ENCODE measurements around the gene SRPK2. TPM values are rescaled to one million over a fixed set of nuclear protein-coding genes. Genes with fewer than 3 reads are reported as not detected.

SRPK2 gene
- total and polyA plus RNA-seq, 4 donors = 7.8 to 19.7 (median 16.7) TPM

- H3K27ac ChIP-seq (ENCODE audit: low read depth in 1 of 2, low read length in 2 of 2) = no peak overlapping the region
- peaks cover 0 to 3% (median under 1%) of the 10 kb centered on the region in 4 donors for H3K4me1 ChIP-seq (ENCODE audit: control insufficient read depth in 4 of 4, insufficient read depth in 4 of 4, low read length in 3 of 4)
- H3K9ac ChIP-seq (ENCODE audit: low read depth in 1 of 2, low read length in 2 of 2) = no peak overlapping the region
- no peaks in the 10 kb centered on the region for H3K9me3 ChIP-seq (ENCODE audit: control insufficient read depth in 4 of 4, low read length in 3 of 4)
- no peak overlapping the region for H3K4me3 ChIP-seq (ENCODE audit: low read depth in 1 of 3, low read length in 3 of 3)
- TF ChIP-seq HNF4A (conservative IDR thresholded peaks at IDR 0.05) (no peak), SP1 (IDR thresholded peaks at IDR 0.05) (no peak), CTCF (IDR thresholded peaks at IDR 0.05; ENCODE audit: low read depth, low read length, missing input control) (no peak), EGR1 (IDR thresholded peaks at IDR 0.05; ENCODE audit: low read depth in 2 of 2) (no peak), ZBTB33 (IDR thresholded peaks at IDR 0.05) (no peak), FOXA1 (IDR thresholded peaks at IDR 0.05) (no peak), REST (IDR thresholded peaks at IDR 0.05) (no peak), RAD21 (IDR thresholded peaks at IDR 0.05) (no peak)
- H3K27me3 ChIP-seq (ENCODE audit: control insufficient read depth in 4 of 4, insufficient read depth in 4 of 4, low read length in 3 of 4) = no peaks in the 10 kb centered on the region
- no peaks in the 10 kb centered on the region for H3K36me3 ChIP-seq (ENCODE audit: control insufficient read depth in 4 of 4, insufficient read depth in 3 of 4, low read depth in 1 of 4, low read length in 3 of 4)
- DNase-seq (ENCODE audit: low spot score) = no peak
These were observed 200.5 kb downstream of the SRPK2 start for GRCh38 chr7:105188201-105188600.

- H3K4me1 ChIP-seq (ENCODE audit: control insufficient read depth in 4 of 4, insufficient read depth in 4 of 4, low read length in 3 of 4) = peaks cover 0 to 3% (median 0%) of the 10 kb centered on the region in 4 donors
- no peak overlapping the region for H3K4me3 ChIP-seq (ENCODE audit: low read depth in 1 of 3, low read length in 3 of 3)
- TF ChIP-seq TAF1 (conservative IDR thresholded peaks at IDR 0.05) (no peak), HNF4G (IDR thresholded peaks at IDR 0.05) (no peak), YY1 (IDR thresholded peaks at IDR 0.05) (no peak), MAX (IDR thresholded peaks at IDR 0.05) (no peak), NR2F2 (IDR thresholded peaks at IDR 0.05) (no peak)
- no peaks in the 10 kb centered on the region for H3K27me3 ChIP-seq (ENCODE audit: control insufficient read depth in 4 of 4, insufficient read depth in 4 of 4, low read length in 3 of 4)
- 91% methylated on average over 4 of the region's 4 CpGs for WGBS
- no peak overlapping the region for H3K27ac ChIP-seq (ENCODE audit: low read depth in 1 of 2, low read length in 2 of 2)
- no peak overlapping the region for H3K9ac ChIP-seq (ENCODE audit: low read depth in 1 of 2, low read length in 2 of 2)
- no peak for DNase-seq (ENCODE audit: low spot score)
- no peaks in the 10 kb centered on the region for H3K36me3 ChIP-seq (ENCODE audit: control insufficient read depth in 4 of 4, insufficient read depth in 3 of 4, low read depth in 1 of 4, low read length in 3 of 4)
- no peaks in the 10 kb centered on the region for H3K9me3 ChIP-seq (ENCODE audit: control insufficient read depth in 4 of 4, low read length in 3 of 4)
These were observed 201.2 kb downstream of the SRPK2 start for GRCh38 chr7:105187302-105188169.
